Measurements from ENCODE around the gene IL27RA. TPM values are rescaled to one million over a fixed set of nuclear protein-coding genes. Genes with fewer than 3 reads are reported as not detected.
"Not testable (repeated sequence)": the region's sequence is repeated elsewhere in the genome, so short reads cannot be mapped to it uniquely, and the experiment has no call there.

IL27RA gene
- total RNA-seq, 2 donors from 2014 or later: 1.3 to 3.6 TPM

GRCh38 chr19:14039181-14039580, 7.6 kb downstream of the IL27RA start:
- no peak for ATAC-seq
- Histone ChIP-seq H3K4me1 (peaks cover 9% of the 10 kb centered on the region), H3K4me3 (no peak overlapping the region), H3K27ac (no peak overlapping the region), H3K27me3 (no peaks in the 10 kb centered on the region), H3K36me3 (replicated peaks in 1 of 2; ENCODE audit: insufficient read depth in 1 of 2, low read depth in 2 of 2) (no peaks in the 10 kb centered on the region), H3K9me3 (no peaks in the 10 kb centered on the region)
- WGBS, 2 donors: 85 to 91% methylated on average over 7 of the region's 7 CpGs
- DNase-seq: no peak
- TF ChIP-seq, protein P1, sequence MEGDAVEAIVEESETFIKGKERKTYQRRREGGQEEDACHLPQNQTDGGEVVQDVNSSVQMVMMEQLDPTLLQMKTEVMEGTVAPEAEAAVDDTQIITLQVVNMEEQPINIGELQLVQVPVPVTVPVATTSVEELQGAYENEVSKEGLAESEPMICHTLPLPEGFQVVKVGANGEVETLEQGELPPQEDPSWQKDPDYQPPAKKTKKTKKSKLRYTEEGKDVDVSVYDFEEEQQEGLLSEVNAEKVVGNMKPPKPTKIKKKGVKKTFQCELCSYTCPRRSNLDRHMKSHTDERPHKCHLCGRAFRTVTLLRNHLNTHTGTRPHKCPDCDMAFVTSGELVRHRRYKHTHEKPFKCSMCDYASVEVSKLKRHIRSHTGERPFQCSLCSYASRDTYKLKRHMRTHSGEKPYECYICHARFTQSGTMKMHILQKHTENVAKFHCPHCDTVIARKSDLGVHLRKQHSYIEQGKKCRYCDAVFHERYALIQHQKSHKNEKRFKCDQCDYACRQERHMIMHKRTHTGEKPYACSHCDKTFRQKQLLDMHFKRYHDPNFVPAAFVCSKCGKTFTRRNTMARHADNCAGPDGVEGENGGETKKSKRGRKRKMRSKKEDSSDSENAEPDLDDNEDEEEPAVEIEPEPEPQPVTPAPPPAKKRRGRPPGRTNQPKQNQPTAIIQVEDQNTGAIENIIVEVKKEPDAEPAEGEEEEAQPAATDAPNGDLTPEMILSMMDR (IDR thresholded peaks at IDR 0.05): no peak
- intact Hi-C loops (cut with DNase I): no loop called here

DNA sequence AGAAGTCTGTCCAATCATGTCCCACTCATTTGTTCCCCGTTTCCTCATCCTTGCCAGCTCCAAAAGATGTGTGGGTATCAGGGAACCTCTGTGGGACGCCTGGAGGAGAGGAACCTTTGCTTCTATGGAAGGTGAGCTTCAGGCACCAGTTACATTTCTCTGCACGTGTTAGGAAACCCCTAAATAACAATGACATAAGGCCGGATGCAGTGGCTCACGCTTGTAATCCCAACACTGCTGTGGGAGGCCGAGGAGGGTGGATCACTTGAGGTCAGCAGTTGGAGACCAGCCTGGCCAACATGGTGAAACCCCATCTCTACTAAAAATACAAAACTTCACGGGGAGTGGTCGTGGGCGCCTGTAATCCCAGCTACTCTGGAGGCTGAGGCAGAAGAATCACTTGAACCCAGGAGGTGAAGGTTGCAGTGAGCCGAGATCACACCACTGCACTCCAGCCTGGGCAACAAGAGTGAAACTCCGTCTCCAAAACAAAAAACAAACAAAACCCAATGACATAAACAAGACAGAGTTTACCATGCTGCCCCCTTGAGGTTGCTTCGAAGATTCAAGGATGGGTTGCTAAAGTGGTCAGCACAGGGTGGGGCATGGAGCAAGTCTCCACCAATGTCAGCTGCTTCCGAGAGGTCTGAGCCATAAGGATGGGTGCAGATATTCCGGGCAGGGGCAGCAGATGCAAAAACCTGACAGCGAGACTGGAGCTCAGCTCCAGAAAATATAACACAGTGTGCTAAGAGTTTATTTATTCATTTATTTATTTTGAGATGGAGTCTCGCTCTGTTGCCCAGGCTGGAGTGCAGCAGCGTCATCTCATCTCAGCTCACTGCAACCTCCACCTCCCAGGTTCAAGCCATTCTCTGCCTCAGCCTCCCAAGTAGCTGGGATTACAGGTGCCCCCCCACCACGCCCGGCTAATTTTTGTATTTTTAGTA, 11.4 kb downstream of the IL27RA start:
- peak; percentile 51 to 68 (median 56) for DNase-seq
- H3K9me3 ChIP-seq; H3K36me3 ChIP-seq (replicated peaks in 1 of 2; ENCODE audit: insufficient read depth in 1 of 2, low read depth in 2 of 2); H3K27me3 ChIP-seq; intact Hi-C loops (cut with DNase I); H3K4me1 ChIP-seq; H3K4me3 ChIP-seq: not testable (repeated sequence)
- peak overlapping the region in 2 of 4 donors; percentile 8 to 52 for H3K27ac ChIP-seq
- TF ChIP-seq, protein P1 (IDR thresholded peaks at IDR 0.05): peak; percentile 31 to 74 (median 49)
- 58 to 67% methylated on average over 19 of the region's 19 CpGs for WGBS, 2 donors
- peak; percentile 89 for ATAC-seq

DNA sequence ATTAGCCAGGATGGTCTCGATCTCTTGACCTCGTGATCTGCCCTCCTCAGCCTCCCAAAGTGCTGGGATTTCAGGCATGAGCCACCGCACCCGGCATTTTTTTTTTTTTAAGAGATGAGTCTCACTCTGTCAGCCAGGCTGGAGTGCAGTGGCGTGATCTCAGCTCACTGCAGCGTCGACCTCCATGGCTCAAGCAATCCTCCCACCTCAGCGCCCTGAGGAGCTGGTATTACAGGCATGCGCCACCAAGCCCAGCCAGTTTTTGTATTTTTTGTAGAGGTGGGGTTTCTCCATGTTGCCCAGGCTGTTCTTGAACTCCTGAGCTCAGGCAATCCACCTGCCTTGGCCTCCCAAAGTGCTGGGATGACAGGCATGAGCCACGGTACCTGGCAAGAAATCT, 16.3 kb downstream of the IL27RA start:
- H3K4me3 ChIP-seq; H3K9me3 ChIP-seq; DNase-seq; ATAC-seq; H3K4me1 ChIP-seq; H3K36me3 ChIP-seq (replicated peaks in 1 of 2; ENCODE audit: insufficient read depth in 1 of 2, low read depth in 2 of 2); H3K27me3 ChIP-seq; intact Hi-C loops (cut with DNase I); H3K27ac ChIP-seq: not testable (repeated sequence)
- 95 to 100% methylated on average over 10 of the region's 10 CpGs for WGBS, 2 donors

DNA sequence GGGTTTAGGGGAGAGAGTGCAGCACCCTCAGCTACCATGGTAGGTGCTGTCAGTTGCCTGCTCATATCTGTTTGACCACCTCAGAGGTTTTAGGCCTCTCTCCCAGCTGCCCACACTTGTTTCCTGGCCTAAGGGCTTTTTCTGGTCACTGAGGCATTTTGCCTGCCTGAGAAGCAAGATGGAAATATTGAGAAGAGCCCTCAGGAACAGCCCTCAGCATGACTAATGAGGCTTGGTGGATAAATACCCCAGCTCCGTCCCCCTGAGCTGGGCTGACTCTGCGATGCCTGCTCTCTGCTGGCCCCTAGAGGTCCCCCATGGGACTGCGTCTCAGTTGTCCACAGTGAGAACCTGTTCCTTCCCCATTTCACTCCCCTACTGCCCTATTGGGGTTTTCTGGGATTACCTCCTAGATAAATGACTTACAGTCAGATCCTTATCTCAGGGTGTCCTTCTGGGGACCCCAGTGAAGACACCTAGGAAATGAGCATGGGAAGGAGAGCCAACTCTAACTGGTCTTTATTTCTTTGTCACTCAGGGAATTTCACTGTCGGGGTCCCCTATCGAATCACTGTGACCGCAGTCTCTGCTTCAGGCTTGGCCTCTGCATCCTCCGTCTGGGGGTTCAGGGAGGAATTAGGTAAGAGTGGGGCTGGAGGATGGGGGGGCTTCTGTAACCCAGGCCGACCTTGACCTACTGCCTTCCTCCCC, 17.0 kb downstream of the IL27RA start:
- H3K27me3 ChIP-seq: no peaks in the 10 kb centered on the region
- H3K4me3 ChIP-seq: no peak overlapping the region
- intact Hi-C loops (cut with DNase I): no loop called here
- TF ChIP-seq, protein P1 (IDR thresholded peaks at IDR 0.05): peak; percentile 33 to 65 (median 58)
- TF ChIP-seq POLR2A (IDR thresholded peaks at IDR 0.05): no peak
- 58 to 66% methylated on average over 8 of the region's 8 CpGs for WGBS, 2 donors
- no peak overlapping the region for H3K27ac ChIP-seq
- H3K4me1 ChIP-seq: no peaks in the 10 kb centered on the region
- H3K36me3 ChIP-seq (replicated peaks in 1 of 2; ENCODE audit: insufficient read depth in 1 of 2, low read depth in 2 of 2): no peaks in the 10 kb centered on the region
- H3K9me3 ChIP-seq: no peaks in the 10 kb centered on the region
- ATAC-seq (peak; percentile 68), DNase-seq (peak; percentile 34 to 61 (median 50))

GRCh38 chr19:14050512-14050911, 18.9 kb downstream of the IL27RA start:
- DNase-seq: no peak
- ATAC-seq: no peak
- H3K4me1 ChIP-seq: no peaks in the 10 kb centered on the region
- 80 to 98% methylated on average over 4 of the region's 4 CpGs for WGBS, 2 donors
- H3K4me3 ChIP-seq: no peak overlapping the region
- no peak overlapping the region for H3K27ac ChIP-seq
- TF ChIP-seq, protein P1 (IDR thresholded peaks at IDR 0.05): no peak
- no peak for TF ChIP-seq POLR2A (IDR thresholded peaks at IDR 0.05)
- no peaks in the 10 kb centered on the region for H3K27me3 ChIP-seq
- peaks cover 0 to 2% of the 10 kb centered on the region in 2 donors for H3K36me3 ChIP-seq (replicated peaks in 1 of 2; ENCODE audit: insufficient read depth in 1 of 2, low read depth in 2 of 2)
- intact Hi-C loops (cut with DNase I): loop anchor here (10.0 kb wide), 1 partner anchor 176 kb away; the partner anchor contains the start of gene NANOS3
- no peaks in the 10 kb centered on the region for H3K9me3 ChIP-seq

DNA sequence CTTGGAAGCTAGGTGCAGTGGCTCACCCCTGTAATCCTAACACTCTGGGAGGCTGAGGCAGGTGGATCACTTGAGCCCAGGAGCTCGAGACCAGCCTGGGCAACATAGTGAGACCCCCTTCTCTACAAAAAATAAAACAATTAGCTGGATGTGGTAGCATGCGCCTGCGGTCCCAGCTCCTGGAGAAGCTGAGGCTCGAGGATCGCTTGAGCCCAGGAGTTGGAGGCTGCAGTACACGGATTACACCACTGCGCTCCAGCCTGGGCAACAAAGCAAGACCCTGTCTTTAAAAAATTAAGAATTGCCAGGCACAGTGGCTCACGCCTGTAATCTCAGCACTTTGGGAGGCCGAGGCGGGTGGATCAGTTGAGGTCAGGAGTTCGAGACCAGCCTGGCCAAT, 19.4 kb downstream of the IL27RA start:
- WGBS, 2 donors: 89 to 94% methylated on average over 9 to 11 of the region's 11 CpGs
- H3K4me1 ChIP-seq; H3K27ac ChIP-seq; H3K4me3 ChIP-seq; H3K27me3 ChIP-seq; ATAC-seq; H3K9me3 ChIP-seq; DNase-seq; H3K36me3 ChIP-seq (replicated peaks in 1 of 2; ENCODE audit: insufficient read depth in 1 of 2, low read depth in 2 of 2): not testable (repeated sequence)
- intact Hi-C loops (cut with DNase I): loop anchor here (10.0 kb wide), 1 partner anchor 176 kb away; the partner anchor contains the start of gene NANOS3
